ENCODE measurements around the gene CYP4F11. TPM values are rescaled to one million over a fixed set of nuclear protein-coding genes. Genes with fewer than 3 reads are reported as not detected.
"Not testable (repeated sequence)": the region's sequence is repeated elsewhere in the genome, so short reads cannot be mapped to it uniquely, and the experiment has no call there.

CYP4F11 gene
- polyA plus RNA-seq, 3 donors, result 0.18 to 0.34 (median 0.22) TPM

DNA sequence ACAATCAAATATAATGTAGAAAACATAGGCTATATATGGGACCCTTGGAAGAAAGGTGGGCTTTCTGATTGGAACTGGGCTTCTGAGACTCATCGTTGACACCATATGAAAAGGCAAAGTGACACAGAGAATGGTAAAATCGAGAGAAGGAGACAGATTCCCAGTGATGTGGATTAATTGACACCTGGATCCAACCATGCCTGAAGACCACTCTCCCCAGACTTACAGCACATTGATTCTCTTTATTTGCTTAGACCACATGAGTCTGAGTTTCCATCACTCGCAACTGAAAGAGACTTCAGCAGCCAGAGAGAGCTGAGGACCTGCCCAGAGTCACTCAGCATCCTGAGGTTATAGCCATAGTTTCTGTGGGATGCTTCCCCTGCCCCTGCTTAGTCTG is 6.0 kb downstream of the CYP4F11 start:
- H3K27ac ChIP-seq (ENCODE audit: low read depth, low read length), result no peak overlapping the region
- 84 to 87% (median 84%) methylated on average over 3 of the region's 3 CpGs for WGBS, 3 donors

DNA sequence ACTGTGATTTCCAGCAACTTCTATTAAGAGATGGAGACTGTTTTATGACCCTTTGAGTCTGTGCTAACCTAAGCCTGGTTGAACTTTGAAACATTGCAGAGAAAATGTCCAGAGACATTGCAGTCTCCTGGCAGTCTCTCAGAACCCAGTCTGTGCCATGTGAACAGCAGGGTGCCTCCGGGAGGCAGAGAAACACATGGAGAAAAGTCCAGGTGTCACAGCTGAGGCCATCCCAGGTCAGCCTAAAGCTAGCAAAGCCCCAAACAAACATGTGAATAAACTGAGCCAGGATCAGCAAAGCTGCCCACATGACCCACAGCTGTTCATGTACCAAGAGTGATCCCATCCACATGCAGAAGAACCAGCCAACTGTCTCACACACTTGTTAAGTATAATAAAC is 7.8 kb downstream of the CYP4F11 start:
- no peak overlapping the region for H3K27ac ChIP-seq (ENCODE audit: low read depth, low read length)
- WGBS, 3 donors, result 0 to 69% (median 35%) methylated on average over 1 of the region's 1 CpG

DNA sequence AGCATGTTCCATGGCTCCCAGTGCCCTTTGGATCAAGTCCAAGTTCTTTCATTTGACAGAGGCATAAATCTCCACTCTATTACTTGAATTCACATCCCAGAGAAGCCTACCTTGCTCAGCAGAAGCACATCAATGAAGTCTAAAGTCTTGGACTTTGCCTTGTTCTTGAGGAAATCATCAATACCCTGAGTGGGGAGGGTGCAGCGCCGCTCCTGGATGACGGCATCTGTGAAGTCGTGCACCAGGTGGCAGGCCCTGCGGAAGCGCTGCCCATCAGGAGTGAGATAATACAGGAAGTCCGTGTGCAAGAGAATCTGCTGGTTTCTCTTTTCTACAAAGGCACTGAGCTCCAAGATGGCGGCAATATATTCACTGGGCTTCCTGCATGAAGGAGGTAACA is 10.6 kb downstream of the CYP4F11 start:
- 77 to 85% (median 84%) methylated on average over 8 of the region's 8 CpGs for WGBS, 3 donors
- no peak overlapping the region for H3K27ac ChIP-seq (ENCODE audit: low read depth, low read length)

DNA sequence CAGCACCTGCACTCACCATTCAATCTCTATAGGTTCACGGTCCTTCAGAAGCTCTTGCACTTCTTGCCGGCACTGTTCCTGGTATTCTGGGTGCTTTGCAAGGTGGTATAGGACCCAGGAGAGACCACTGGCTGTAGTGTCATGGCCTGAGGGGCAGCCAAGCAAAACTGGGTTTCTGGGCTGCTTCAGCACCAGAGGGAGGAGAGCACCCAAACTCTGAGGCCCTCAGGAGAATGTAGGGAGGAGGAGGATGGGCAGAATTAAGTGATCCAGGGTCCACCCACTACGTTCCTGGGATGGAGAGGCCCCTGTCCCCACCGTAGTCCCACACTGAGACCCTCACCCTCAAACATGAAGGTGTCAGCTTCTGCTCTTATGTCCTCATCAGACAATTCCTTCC is 12.3 kb downstream of the CYP4F11 start:
- WGBS, 3 donors, result 58 to 70% (median 68%) methylated on average over 4 of the region's 4 CpGs
- H3K27ac ChIP-seq (ENCODE audit: low read depth, low read length), result no peak overlapping the region

DNA sequence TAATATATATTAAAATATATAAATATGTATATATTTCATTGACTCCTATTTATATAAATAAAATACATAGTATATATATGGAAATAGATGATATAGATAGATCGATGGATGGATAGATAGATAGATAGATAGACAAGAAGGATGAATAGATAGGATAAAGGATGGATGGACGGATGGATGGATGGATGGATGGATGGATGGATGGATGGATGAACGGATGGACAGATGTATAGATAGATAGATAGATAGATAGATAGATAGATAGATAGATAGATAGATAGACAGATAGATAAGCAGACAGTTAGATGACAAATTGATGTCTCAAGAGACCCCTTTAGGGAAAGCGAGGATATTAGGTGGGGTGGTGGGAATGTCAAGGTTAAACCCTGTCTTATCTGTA is 15.1 kb downstream of the CYP4F11 start:
- no peak overlapping the region for H3K27ac ChIP-seq (ENCODE audit: low read depth, low read length)
- 56 to 84% (median 82%) methylated on average over 4 of the region's 4 CpGs for WGBS, 3 donors

DNA sequence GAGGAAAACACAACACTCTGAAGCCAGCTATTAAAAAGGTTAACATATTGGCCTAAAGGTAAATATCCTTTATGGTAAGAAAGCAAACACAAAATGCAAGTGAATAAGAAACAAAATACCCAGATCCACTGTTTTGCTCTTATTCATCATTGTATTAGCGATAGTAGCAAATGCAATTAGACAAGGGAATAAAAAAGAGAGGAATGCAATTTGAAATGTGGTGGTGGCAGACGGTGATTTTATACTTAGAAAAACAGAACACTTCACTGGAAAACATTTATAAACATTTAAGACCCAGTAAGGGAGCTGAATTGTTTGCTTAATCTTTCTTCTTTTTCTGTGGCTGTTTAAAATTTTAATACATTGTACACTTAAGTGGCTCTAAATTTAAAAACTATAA is 19.2 kb downstream of the CYP4F11 start:
- 92 to 95% (median 93%) methylated on average over 2 of the region's 2 CpGs for WGBS, 3 donors
- H3K27ac ChIP-seq (ENCODE audit: low read depth, low read length), result no peak overlapping the region

DNA sequence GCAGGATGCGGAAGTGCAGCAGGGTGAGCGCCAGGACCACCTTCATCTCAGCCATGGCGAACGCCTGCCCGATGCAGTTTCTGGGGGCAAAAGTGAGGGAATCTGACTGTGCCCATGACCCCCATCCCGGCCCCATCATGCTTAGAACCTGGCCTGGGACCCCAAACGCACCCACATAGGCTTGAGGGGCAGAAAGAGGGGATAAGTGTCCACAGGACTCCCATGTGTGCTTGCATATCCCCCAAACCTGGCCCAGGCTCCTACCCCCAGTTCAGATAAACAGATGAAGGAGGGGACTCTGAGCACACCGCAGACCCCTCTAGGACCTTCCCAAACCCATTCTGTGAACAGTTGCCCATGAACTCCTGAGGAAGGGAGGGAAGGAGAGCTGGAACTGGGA is 20.5 kb downstream of the CYP4F11 start:
- 87 to 92% (median 90%) methylated on average over 8 of the region's 8 CpGs for WGBS, 3 donors
- H3K27ac ChIP-seq (ENCODE audit: low read depth, low read length), result no peak overlapping the region

DNA sequence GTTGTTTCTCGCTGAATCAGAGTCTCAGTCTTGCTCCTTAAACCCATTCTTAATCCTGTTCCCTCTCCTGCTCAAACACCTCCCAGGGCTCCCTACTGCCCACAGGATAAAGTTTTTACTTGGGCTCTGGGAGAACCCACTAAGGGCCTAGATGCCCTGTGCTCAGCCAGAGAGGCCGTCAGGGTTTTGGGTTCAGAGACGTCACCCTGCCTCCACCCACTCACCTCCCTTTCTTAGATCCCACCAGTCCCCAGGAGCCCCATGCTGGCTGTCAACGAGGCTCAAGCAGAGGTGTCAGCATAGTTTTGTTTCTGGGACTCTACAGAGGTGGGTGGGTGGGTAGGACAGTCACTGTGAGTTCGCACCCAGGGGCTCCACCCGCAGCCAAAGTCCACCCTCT is 20.9 kb downstream of the CYP4F11 start:
- 58 to 68% (median 67%) methylated on average over 6 of the region's 6 CpGs for WGBS, 3 donors
- no peak overlapping the region for H3K27ac ChIP-seq (ENCODE audit: low read depth, low read length)

DNA sequence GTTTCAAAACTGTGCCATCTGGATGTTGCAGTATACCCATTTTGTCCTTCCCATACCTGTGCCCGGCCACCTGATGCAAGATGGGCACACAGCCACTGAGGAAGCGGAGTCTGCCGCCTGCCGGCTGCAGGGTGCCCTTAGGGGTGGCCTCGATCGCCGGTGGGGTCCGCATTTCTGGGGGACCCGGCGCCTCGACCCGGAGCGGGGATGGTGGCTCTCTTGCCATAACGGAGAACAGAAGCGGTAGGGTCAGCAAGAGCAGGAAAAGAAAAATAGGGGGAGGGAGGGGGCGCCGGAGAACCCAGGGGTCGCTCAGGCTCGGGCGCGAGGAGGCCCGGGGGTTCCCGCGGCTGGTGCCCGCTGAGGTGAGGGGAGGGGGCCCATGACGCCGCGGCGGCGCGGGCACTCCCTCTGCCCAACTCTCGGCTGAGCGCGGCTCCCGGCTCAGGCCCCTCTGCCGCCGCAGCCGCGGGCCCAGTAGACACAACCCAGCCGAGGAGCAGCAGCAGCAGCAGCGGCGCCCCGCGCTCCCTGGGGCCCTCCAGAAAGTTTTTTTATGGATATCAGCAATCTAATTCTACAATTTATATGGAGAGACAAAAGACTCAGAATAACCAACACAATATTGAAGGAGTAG is 22.6 kb downstream of the CYP4F11 start:
- WGBS, 3 donors, result 2 to 3% (median 2%) methylated on average over 41 to 44 of the region's 44 CpGs

DNA sequence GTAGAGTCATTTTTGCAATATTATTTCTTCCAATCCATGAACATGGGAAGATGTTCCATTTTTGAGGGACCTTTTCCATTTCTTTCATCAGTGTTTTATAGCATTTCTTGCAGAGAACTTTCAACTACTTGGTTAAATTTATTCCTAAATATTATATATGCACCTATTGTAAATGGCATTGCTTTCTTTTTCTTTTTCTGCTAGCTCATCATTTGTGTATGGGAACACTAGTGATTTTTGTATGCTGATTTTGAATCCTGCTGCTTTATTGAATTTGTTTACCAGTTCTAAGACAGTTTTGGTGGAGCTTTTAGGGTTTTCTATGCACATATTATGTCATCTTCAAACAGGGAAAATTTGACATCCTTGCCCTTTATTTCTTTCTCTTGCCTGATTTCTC is 29.3 kb downstream of the CYP4F11 start:
- no peak overlapping the region for H3K27ac ChIP-seq (ENCODE audit: low read depth, low read length)

More for the DNA sequence above, 22.6 kb downstream of the CYP4F11 start:
- no peak overlapping the region for H3K27ac ChIP-seq (ENCODE audit: low read depth, low read length)

DNA sequence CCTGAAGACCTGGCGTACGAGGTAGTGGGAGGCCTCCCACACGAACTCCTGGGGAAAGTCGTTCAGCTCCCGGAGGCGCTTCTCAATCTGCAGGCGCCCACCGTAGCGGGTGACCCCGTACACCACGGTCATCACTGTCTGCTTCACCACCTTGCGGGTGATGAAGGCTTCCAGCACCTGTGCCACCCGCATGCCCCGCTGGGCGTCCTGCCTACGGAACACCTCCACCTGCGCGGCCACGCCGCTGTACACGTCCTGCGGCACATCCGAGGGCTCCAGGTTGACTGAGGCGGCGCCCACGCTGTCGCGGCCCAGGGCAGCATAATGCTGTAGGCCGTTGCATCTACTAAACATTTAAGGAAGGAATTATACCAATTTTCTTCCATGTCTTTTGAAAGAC is 31.4 kb downstream of the CYP4F11 start:
- H3K27ac ChIP-seq (ENCODE audit: low read depth, low read length), result not testable (repeated sequence)
- 85 to 87% (median 87%) methylated on average over 29 of the region's 29 CpGs for WGBS, 3 donors

DNA sequence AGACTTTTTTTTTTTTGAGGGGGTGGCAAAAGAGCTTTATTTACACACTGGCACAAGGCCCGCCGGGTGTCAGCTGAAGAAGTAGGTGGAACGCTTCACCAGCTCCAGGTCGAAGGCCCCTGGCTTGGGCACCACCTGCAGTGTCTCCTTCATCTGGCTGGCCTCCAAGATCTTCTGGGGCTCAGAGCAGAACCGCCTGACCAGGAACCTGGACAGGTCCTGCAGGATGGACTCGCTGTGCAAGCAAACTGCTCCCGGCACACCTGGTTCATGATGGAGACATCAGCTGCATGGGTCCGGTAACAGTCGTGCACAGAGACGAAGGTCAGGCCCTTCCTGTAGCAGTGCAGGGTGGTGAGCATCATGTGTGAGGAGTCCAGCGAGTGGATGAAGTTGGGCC is 32.1 kb downstream of the CYP4F11 start:
- 81 to 92% (median 88%) methylated on average over 11 of the region's 11 CpGs for WGBS, 3 donors
- H3K27ac ChIP-seq (ENCODE audit: low read depth, low read length), result no peak overlapping the region

DNA sequence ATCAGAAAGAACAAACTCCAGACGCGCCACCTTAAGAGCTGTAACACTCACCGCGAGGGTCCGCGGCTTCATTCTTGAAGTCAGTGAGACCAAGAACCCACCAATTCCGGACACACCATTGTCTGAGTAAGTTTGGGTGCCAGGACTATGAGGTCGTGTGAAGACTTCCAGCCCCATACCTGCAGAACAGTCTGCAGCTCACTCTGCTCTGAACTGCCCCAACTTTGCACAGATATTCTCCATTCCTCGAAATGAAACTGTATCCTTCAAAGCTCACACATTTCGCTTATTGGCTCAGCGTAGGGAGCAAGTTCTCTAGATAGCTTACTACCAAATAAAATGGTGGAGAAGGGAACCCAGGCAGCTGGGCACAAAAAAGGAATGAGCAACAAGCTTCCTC is 33.8 kb downstream of the CYP4F11 start:
- 61 to 79% (median 68%) methylated on average over 9 to 11 of the region's 11 CpGs for WGBS, 3 donors
- no peak overlapping the region for H3K27ac ChIP-seq (ENCODE audit: low read depth, low read length)

DNA sequence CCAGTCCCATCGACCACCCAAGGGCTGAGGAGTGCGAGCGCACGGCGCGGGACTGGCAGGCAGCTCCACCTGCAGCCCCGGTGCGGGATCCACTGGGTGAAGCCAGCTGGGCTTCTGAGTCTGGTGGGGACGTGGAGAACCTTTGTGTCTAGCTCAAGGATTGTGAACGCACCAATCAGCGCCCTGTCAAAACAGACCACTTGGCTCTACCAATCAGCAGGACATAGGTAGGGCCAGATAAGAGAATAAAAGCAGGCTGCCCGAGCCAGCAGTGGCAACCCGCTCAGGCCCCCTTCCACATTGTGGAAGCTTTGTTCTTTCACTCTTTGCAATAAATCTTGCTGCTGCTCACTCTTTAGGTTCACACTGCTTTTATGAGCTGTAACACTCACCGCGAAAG is 34.3 kb downstream of the CYP4F11 start:
- 12 to 30% (median 29%) methylated on average over 7 to 13 of the region's 15 CpGs for WGBS, 3 donors
- not testable (repeated sequence) for H3K27ac ChIP-seq (ENCODE audit: low read depth, low read length)

DNA sequence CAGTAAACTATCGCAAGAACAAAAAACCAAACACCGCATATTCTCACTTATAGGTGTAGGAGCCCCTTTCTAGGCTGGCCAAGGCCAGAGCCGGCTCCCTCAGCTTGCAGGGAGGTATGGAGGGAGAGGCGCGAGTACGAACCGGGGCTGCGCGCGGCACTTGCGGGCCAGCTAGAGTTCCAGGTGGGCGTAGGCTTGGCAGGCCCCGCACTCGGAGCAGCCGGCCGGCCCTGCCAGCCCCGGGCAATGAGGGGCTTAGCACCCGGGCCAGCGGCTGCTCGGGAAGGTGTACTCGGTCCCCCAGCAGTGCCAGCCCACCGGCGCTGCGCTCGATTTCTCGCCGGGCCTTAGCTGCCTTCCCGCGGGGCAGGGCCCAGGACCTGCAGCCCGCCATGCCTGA is 34.8 kb downstream of the CYP4F11 start:
- WGBS, 3 donors, result 16 to 17% (median 17%) methylated on average over 21 to 30 of the region's 30 CpGs

DNA sequence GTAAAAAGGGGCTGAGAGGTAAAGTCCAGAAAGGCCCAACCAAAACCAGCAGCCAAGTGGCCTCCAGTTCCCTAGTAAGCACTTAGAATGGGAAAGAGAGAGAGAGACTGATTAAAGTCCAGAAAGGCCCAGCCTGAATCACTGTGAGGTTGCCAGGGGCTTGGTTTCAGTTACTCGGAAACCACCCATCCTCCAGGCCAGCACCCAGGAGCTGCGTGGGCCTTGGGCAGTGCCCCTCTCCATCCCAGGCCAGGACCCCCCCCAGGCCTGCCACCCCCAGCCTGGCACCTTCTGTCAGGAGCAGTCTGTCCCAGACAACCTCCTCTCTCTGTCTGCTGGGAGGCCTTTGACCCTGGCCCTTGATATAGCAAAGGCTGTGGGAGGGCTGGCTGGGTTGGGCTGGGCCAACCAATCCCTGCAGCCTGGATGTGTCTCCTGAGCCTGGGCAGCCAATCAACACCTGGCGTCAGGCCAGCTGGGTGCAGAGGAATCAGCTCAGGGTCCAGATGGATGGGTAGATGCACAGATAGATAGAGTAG is 36.5 kb downstream of the CYP4F11 start, which contains the start of gene CYP4F2:
TSS of gene CYP4F2 (minus strand) at position 337 of the 539 bp plus-strand sequence. CDS start 463 bp downstream, outside the sequence.
- 72 to 87% (median 81%) methylated on average over 3 of the region's 3 CpGs for WGBS, 3 donors
- H3K27ac ChIP-seq (ENCODE audit: low read depth, low read length), result no peak within 1 kb of the TSS

More for the DNA sequence above, 34.8 kb downstream of the CYP4F11 start:
- H3K27ac ChIP-seq (ENCODE audit: low read depth, low read length), result not testable (repeated sequence)

DNA sequence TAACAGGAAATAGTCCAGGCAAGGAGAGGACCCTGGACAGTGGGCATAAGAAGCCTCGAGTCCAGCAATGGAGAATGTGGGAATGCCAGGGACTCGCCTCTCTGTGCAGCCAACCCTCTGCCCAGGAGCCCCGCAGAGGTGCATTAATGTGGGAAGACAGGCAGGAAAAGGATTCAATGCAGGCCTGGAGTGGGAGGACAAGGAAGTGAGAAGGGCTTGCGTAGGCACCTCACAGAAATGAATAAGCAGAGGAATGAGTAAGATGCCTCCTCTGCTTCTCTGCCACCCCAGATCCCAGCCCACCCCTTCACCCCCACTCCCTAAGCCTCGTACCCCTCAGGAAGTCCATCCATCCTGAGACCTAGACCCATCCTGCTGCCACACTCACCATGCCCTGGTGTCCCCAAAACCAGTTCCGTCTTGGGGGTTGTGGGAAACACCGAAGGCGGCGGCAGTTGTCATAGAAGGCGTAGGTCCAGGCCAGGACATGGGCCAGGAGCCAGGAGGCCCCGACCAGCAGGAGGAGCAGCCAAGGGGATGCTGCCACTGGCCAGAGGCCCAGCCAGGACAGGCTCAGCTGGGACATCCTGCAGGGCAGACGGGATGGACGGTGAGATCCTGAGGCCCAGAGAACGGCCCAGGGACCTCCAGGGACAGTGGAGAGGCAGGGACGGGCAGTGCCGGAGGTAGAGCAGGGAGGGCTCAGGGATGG is 37.1 kb downstream of the CYP4F11 start:
- H3K27ac ChIP-seq (ENCODE audit: low read depth, low read length), result no peak overlapping the region
- WGBS, 3 donors, result 85 to 89% (median 85%) methylated on average over 15 to 16 of the region's 16 CpGs

DNA sequence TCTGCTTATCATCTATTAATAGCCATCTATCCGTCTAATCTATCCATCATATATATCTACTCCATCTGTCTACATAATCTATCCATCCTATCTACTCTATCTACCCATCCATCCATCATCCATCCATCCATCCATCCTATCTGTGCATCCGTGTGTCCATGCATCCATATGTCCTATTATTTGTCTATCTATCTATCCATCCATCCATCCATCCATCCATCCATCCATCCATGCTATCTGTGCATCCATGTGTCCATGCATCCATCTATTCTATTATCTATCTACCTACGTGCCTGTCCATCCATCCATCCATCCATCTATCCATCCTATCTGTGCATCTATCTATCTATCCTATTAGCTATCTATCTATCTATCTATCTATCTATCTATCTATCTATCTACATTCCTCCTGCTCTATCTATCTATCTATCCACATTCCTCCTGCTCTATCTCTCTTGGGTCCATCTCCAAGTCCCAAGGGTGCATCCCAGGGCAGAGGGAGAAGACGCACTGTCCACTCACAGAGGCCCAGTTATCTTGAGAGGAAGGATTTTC is 38.4 kb downstream of the CYP4F11 start:
- WGBS, 3 donors, result 69 to 84% (median 75%) methylated on average over 4 of the region's 4 CpGs

DNA sequence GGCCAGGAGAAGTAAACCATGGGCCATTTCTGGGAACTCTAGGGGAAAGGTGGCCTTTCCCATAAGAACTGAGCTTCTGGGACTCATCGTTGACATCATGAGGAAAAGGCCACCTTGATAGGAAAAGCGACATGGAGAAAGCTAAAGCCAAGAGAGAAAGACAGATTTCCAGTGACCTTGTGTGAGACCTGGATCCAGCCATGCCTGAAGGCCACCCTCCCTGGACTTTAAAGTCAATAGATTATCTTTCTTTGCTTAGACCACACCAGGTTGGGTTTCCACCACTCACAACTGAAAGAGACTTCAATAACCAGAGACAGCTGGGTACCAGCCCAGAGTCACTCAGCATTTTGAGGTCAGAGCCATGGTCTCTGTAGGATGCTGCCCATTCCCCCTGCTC is 40.0 kb downstream of the CYP4F11 start:
- no peak overlapping the region for H3K27ac ChIP-seq (ENCODE audit: low read depth, low read length)
- 69 to 97% (median 83%) methylated on average over 2 of the region's 2 CpGs for WGBS, 3 donors

More for the DNA sequence above, 38.4 kb downstream of the CYP4F11 start:
- H3K27ac ChIP-seq (ENCODE audit: low read depth, low read length), result no peak overlapping the region

All from adipose tissue (tissue), 3 donors.